HG03095 (cell line): ENCODE measurements around the gene IQCM.

Experiments used
- ATAC-seq: cut with Tn5 transposase; IDR thresholded peaks from one replicate; pipeline ENCODE4 v1.9.1; 2021; ENCODE audit warnings: moderate library complexity; ENCODE audit not compliant: unreplicated experiment

IQCM gene

DNA sequence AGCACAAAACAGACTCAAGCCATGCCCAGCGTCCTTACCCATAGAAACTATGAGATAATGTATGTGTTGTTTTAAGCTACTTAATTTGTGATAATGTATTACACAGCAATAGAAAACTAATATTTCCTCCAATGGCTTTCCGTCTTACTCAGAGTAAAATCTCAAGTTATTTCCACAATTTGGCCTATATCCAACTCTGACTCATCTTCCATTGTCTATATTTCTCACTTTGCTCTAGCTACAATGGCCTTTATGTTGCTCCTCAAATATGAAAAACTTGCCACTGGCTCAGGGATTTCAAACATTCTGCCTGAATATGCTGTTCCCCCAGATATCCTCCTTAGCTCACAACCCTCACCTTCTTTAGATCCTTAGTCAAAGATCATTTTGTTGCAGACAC, 31.6 kb downstream of the IQCM start:
- no peak for ATAC-seq

DNA sequence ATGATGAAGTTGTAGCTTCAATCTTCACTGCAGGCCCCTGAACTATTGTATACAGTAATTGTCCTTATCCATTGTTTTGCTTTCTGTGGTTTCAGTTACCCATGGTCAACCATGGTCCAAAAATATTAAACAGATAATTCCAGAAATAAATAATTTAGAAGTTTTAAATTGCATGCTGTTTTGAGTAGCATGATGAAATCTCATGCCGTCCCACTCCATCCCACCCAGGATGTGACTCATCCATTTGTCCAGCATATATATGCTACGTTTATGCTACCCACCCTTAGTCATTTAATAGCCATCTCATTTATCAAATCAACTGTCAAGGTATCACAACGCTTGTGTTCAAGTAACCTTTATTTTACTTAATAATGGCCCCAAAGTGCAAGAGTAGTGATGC, 34.5 kb downstream of the IQCM start:
- ATAC-seq = no peak

DNA sequence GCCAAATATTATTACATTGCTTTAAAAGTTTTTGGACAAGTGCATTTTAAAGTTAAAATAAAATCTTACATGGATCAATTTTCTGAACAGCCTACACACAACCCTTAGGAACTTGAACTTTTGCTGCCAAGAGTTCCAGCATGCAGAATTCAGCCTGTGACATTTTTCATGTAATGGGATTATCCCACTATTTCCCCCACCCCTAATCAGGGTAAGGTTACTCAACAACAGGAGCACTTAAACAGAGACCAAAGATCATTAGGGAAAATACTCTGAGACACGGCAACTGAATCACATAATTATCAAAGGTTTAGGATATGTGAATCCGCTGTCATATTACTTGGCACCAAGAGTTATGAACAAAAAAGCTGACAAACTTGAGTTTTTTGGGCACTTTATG, 47.2 kb downstream of the IQCM start:
- ATAC-seq = no peak

DNA sequence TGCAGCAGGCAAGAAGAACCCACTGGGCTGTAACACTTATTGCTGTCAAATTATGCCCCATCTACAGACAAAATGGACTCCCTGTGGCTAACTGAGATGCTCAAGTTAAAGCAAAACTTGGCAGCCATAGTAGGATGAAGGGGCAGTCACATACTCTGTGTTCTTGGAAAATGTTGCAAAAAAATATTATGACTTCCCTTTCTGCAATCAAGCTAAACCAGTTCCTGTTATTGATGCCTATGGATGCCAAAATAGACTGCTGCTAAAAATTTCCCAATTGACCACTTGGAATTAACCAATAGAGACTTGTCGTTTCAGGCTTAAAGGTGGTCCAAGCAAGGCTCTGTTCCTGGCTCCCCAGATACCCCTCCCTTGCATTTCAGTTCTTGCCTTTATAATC, 49.5 kb downstream of the IQCM start:
- no peak for ATAC-seq

DNA sequence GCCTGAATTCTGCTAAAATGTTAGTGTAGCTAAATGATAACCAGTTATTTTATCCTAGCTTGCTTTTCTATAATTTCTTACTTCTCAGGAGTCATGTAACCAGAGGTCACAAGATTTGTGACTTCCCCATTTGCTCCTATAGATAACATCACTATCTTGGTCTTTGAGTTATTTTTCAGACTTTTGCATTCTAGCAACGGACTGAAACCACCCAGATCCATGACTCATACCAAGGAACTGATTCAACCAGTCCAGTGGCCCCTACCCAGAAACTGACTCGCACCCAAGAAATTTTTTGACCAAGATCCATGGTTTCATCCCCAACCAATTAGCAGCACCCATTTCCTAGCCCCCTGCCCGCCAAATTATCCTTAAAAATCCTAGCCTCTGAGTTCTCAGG, 50.0 kb downstream of the IQCM start:
- ATAC-seq = no peak

DNA sequence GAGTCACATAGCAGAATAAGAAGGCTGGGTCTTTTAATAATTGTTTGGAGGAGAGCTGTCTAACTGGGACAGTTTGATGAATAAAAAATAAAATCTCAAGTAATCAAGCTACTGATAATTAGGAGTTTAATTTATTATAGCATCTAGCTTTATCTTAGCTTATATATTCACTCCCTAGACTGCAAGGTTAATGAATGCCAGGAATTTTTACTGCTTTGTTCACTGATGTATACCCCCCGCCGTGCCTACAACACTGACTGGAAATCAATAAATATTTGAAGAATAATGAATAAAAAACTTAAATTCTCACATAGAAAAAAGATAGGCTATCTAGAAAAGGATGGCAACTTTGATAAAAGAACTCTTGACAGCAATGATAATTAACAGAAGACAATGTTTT, 59.7 kb downstream of the IQCM start:
- no peak for ATAC-seq

DNA sequence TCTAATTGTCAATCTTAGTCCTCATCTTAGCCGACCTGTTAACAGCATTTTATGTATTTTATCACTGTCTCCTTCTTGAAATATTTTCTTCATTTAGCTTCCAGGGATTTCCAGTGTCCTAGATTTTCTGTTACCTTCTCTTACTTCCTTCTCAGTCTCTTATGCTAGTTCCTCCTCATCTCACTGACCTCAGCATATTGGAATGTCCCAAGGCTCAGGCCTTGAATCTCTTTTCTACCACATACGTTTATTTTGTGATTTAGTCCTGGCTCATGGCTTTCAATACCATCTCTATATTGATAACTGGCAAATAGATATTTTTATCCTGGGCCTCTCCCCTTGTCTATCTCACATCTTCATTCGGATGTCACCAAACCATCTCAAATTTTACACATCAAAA, 61.1 kb downstream of the IQCM start:
- ATAC-seq = no peak

DNA sequence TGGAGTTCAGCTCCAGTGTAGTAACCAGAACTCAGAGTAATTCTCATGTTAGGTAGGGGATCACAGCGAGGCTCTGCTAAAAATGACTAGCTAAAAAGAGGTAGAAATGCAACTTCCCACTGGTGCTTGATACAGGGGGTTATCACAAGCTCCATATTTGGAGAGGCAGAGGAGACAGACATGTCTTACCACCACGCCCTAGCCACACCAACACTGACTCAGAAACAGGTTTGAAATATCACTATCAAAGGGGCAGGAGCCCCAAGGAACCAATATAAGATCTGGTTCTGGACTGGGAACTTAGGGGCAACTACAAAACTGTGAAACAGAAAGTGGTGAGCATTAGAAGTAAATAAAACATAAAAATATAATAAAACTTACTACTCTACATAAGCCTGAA, 62.9 kb downstream of the IQCM start:
- ATAC-seq = no peak

DNA sequence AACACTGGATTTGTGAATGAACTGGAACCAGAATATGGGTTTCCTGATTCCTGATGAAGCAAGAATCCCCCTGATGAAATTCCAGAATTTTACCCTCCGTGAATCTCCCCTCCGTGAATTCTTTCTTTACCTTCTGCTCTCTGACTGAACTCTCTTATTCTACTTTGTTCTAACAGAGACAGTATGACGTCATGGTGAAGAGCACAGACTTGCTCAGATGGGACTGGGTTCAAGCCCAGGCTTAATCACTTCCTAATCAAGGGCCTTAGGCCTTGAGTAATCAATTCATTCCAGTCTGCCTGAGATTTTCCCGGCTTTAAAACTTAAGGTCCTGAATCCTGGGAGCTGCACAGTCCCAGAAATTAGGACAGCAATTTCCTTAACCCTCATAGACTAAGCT, 64.5 kb downstream of the IQCM start:
- no peak for ATAC-seq

DNA sequence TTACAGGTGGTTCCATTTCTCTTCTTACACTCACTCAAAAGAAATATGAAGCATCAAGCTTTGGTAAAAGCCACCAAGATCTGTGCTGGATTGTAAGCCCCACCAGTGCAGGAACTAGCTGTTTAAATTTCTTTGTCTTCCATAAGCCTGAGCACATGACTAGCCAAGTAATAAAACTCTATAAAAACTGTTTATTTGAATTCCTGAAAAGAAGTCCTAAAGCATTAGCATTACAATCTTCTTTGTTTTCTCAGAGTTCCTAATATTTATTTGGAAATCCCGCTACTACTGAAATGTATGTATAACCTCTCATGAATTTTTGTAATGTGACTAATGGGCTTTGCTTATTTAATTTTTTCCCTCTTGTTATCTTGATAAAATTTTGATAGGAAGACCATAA, 65.9 kb downstream of the IQCM start:
- no peak for ATAC-seq

DNA sequence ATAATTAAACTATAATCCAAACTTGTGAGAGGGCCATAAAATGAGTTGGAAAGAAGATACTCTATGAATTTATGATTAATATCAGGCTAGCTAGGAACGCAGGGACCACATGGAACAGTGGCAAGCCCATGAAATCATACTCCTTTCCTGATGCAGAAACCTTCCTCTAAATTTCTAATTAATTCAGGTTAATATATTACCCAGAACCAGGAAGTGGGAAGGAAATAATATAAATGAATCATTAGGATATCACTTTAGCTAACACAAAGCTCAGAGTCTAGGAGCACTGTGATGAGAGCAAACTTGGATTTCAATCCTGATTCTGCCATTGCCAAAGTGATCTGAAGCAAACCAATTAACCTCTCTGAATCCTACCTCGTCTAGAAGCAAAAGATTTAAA, 68.0 kb downstream of the IQCM start:
- ATAC-seq = no peak

DNA sequence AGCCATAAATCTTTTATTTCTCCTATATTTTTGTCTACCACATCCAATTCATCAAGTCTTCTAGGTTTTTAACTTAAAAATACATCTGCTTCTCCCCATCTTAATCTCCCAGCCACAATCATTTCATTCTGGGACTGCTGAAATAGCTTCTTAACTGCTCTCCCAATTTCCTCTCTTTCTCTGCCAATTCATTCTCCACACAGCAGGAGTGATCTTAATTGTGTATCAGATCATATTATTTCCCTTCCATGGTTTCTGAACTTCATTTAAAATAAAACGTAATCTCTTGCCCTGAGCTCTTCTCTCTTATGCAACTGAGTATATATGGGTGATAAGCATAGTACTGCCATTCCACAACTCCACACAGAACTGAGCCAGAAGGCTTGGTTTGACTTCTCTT, 69.4 kb downstream of the IQCM start:
- ATAC-seq = no peak

DNA sequence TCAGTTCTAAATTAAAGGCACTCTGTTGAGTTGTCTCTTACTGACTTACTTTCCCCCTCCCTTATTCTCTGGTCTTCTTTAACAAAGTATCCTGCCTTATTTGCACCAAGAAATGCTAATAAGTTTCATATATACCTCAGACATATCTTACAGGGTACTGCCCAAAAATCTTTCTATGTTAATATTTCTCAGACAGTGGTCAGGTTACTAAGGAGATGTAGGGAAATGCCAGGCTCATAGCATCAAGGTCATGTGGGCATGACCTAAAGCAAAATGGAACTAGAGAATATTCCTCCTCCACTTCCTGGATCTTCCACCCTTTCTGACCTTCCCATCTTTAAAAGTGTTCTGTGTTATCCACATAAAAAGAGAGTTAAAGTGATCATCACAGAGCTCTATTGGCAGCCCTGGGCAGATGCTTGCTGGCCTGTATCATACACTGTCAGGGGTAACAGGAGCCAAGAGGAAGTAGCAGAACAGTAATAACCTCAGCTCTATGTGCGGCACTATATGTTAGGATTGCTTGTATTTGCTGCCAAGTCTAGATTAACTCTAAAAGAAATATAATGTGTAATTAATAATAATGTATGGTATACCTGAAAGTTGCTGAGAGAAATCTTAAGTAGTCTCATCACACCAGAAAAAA, 74.3 kb downstream of the IQCM start:
- ATAC-seq = no peak

DNA sequence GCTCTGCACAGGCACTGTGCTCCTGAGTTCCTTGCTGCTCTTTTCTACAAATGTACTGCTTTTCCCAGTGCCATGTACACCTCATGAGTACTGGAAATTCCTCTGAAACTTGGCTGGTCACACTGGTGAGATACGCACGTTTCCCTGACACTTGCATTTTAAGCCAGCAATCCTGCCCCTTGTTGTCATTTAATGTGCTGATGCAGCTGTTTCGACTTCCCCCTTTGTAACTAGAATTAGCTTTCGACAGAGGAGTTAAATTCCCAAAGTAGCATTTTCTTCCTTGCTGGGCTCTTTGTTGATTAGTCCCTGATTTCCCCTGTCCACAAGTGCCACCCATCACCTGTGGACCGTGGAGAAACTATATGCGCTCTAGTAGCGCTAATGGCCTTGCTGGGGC, 77.5 kb downstream of the IQCM start:
- no peak for ATAC-seq

DNA sequence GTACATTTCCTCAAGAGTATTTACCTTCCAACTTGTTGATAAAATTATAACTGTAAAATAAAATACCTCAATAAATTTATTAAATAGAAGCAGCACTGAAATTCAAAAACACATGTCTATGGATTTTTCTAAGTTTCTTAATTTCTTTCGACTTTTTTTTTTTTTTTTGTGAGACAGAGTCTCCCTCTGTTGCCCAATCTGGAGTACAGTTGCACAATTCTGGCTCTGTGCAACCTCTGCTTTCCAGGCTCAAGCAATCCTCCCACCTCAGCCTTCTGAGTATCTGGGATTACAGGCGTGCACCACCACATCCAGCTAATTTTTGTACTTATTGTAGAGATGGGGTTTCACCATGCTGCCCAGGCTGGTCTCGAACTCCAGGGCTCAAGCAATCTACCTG, 79.8 kb downstream of the IQCM start:
- no peak for ATAC-seq

DNA sequence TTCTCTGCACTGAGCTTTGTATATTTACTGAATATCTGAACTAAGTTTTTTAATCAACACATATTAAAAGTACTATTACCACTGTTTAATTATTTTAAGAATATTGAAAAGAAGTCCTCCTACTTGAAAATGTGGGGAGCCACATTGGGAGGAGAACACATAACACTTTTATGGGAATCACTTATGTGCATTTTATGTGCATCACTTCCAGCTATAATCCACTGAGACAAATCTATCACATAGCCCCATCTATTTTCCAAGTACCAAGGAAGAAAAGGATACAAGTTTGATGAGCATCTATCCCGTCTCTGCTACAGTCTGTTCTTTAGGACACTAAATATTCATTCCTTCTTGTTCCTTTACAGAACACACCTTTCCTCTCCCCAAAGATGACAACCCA, 87.2 kb downstream of the IQCM start:
- no peak for ATAC-seq

DNA sequence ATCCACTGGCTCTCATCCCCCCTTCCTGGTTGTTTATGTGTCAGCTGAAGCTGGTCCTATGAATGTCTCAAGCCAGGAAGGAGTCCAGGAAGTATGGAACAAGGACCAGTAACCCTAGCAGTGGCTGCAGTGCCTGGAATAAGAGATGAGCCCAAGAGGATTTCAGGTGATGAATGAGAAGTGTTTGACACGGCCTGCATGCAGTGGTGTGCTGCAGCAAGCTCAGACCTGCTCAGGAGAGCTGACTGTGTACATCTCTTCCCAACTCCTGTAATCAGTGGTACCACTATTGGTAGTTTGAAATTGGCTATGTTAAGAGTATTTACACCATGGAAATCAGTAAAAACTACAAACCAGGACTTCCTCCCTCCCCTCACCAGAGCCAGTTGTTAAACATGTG, 88.0 kb downstream of the IQCM start:
- ATAC-seq = no peak

DNA sequence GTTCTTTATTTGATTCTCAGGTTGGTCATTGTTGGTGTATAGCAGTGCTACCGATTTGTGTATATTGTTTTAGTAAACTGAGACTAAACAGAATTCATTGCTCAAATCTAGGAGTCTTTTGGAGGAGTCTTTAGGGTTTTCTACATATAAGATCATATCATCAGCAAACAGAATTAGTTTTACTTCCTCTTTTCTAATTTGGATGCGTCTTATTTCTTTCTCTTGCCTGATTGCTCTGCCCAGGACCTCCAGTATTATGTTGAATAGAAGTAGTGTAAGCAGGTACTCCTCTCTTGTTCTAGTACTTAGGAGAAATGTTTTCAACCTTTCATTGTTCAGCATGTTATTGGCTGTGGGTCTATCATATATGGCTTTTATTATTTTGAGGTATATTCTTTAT, 92.6 kb downstream of the IQCM start:
- ATAC-seq = no peak

DNA sequence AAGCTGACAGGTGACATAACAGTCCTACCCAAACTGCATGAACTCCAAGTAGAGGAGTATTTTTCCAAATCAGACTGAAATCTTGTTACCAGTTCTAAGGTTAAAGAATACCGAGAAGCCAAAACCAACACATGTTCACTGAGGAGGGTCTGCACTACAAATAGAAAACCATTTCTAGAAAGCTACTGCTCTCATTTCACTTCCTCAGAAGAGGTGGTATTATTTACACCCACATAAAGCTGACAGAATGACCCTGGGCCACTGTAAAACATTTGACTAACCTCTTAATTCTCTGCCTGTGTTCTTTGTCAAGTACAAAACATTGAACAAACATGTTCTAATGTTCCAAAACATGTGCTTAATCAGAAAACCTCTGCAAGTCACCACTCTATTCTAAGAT, 95.8 kb downstream of the IQCM start:
- no peak for ATAC-seq

DNA sequence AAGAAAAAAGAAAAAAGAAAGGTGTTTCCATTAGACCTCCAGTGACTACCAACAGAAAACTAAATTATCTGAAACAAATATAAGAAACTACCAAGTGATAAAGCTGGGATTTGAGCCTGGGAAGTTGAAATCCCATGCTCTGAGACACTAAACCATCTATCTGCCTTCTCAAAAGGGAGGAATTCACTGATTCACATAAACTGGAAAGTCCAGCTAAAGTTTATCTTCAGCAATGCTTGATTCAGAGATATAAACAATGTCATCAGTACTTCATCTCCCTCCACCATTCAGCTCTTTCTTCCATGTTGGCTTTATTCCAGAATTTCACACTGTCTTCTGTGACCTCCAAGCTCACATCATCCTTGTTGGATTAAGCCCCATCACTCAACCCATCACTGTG, 96.3 kb downstream of the IQCM start:
- ATAC-seq = no peak

DNA sequence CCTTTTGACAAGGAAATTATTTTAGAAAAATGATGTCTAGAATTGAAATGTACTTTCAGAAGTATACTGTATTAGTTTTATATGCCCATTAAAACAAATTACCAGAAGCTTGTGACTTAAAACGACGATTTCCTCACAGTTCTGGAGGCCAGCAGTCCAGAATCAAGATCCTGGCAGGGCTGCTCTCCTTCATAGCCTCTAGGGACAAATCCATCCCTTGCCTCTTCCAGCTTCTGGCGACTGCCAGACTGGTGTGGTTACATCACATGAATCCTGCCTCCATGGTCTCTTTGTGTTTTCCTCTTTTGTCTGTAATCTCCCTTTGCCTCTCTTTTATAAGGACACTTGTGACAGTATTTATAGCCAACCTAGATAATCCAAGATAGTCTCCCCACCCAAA, 97.1 kb downstream of the IQCM start:
- ATAC-seq = no peak

DNA sequence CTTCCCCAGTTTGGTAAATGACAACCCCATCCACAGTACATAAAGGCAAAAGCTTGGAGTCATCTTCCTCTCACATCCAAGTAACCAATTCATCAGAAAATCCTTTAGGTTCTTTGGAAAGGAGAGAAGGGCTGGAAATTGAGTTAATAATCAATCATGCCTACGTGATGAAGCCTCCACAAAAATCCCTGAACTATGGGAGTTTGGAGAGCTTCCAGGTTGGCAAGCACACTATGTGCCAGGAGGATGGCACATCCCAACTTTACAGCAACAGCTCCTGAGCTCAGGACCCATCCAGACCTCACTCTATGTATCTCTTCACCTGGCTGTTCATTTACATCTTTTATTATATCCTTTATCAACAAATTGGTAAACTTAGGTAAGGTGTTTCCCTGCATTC, 98.9 kb downstream of the IQCM start:
- no peak for ATAC-seq

DNA sequence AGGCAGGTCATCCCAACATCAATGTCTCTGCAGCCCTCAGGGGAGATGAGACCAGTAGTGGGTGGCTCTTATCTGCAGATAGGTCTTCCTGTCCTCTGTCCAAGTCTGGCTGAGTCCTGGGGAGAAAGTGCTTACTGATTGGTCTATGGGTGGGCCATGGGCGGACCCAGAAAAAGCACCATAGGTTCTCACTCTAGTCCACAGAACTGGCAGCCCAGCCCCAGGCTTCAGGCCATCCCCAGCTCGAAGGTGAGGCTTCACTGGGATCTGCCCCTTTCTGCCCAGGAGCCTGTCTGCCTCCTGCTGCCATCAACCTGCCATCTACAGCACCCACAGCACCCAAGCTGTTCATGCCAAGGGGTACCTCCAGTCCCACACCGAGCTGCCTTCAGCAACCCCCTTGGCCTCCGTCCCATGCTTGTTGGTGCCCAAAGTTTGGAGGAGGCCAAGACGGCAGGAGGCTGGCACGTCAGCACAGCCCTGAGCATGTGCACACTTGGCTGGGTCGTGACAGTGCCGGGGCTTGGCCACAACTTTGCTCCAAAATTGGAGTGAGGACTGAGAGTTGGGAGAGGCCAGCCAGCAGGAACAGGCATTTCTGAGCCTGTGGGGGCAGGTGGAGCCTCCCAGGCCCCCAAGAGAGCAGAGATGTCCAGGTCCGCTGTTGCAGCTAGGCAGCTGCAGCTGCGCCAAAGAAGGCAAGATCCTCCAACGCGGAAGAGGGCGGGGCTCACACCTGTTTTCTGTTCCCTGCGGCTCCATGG, 99.6 kb downstream of the IQCM start:
- ATAC-seq = no peak
